Osteocyte (in vitro differentiated cells): ENCODE results near the gene GRHL3. TPM values are rescaled to one million over a fixed set of nuclear protein-coding genes. Genes with fewer than 3 reads are reported as not detected.
A peak's percentile ranks its signal among the peaks of the same experiment; 100 is the strongest.

ENCODE experiments used
- DNase-seq: peaks from one replicate; pipeline ENCODE4 v3.0.0; 2021; ENCODE audit warnings: mixed read lengths; ENCODE audit not compliant: unreplicated experiment; ENCODE audit errors: extremely low spot score
- H3K27ac Mint-ChIP-seq: one replicate; pipeline ENCODE4 v1.8.0; 2021; ENCODE audit warnings: mild to moderate bottlenecking, mixed read lengths; ENCODE audit not compliant: unreplicated experiment
- H3K27me3 Mint-ChIP-seq: one replicate; pipeline ENCODE4 v1.8.0; 2021; ENCODE audit warnings: mixed read lengths; ENCODE audit not compliant: unreplicated experiment
- H3K36me3 Mint-ChIP-seq: one replicate; pipeline ENCODE4 v1.8.0; 2021; ENCODE audit warnings: mixed read lengths; ENCODE audit not compliant: unreplicated experiment
- H3K4me1 Mint-ChIP-seq: one replicate; pipeline ENCODE4 v1.8.0; 2021; ENCODE audit warnings: mixed read lengths; ENCODE audit not compliant: unreplicated experiment
- H3K4me3 Mint-ChIP-seq: one replicate; pipeline ENCODE4 v1.8.0; 2021; ENCODE audit warnings: mild to moderate bottlenecking, moderate library complexity, mixed read lengths; ENCODE audit not compliant: unreplicated experiment
- H3K9me3 Mint-ChIP-seq: one replicate; pipeline ENCODE4 v1.8.0; 2021; ENCODE audit warnings: mixed read lengths; ENCODE audit not compliant: unreplicated experiment
- CTCF ChIP-seq: fragments of 200-600 bp; sonication (generic); IDR thresholded peaks from 2 replicates; pipeline ENCODE4 v1.5.0; 2021; ENCODE audit warnings: antibody characterized with exemption, mild to moderate bottlenecking, moderate library complexity
- total RNA-seq: library from RNA; stranded (reverse); gene quantifications from 2 replicates; pipeline ENCODE4 v1.2.1, GENCODE V29; 2021

The GRHL3 gene
- total RNA-seq, 1 donor from 2014 or later, result not detected

GRCh38 chr1:24301785-24302175 is 17.4 kb upstream of the GRHL3 start:
- no peak for TF ChIP-seq CTCF
- no peak overlapping the region for H3K4me3 Mint-ChIP-seq
- H3K4me1 Mint-ChIP-seq, result peaks cover 4% of the 10 kb centered on the region
- H3K9me3 Mint-ChIP-seq, result no peaks in the 10 kb centered on the region
- no peaks in the 10 kb centered on the region for H3K36me3 Mint-ChIP-seq
- H3K27ac Mint-ChIP-seq, result no peak overlapping the region
- H3K27me3 Mint-ChIP-seq, result peaks cover 18% of the 10 kb centered on the region
- no peak for DNase-seq

- peaks cover 1% of the 10 kb centered on the region for H3K4me1 Mint-ChIP-seq
- no peak overlapping the region for H3K27ac Mint-ChIP-seq
- peaks cover 18% of the 10 kb centered on the region for H3K27me3 Mint-ChIP-seq
- H3K36me3 Mint-ChIP-seq, result no peaks in the 10 kb centered on the region
- H3K4me3 Mint-ChIP-seq, result no peak overlapping the region
- TF ChIP-seq CTCF, result no peak
- no peak for DNase-seq
- no peaks in the 10 kb centered on the region for H3K9me3 Mint-ChIP-seq
Observed at GRCh38 chr1:24302209-24302611, 16.9 kb upstream of the GRHL3 start.

- Mint-ChIP-seq H3K27me3 (peaks cover 11% of the 10 kb centered on the region), H3K9me3 (no peaks in the 10 kb centered on the region), H3K36me3 (no peaks in the 10 kb centered on the region), H3K4me3 (no peak overlapping the region), H3K27ac (no peak overlapping the region), H3K4me1 (peaks cover 9% of the 10 kb centered on the region)
- DNase-seq, result no peak
- TF ChIP-seq CTCF, result no peak
Observed at GRCh38 chr1:24303600-24303999, 15.6 kb upstream of the GRHL3 start.

- H3K27ac Mint-ChIP-seq, result no peak overlapping the region
- H3K4me1 Mint-ChIP-seq, result peaks cover 12% of the 10 kb centered on the region
- no peak overlapping the region for H3K4me3 Mint-ChIP-seq
- DNase-seq, result no peak
- H3K27me3 Mint-ChIP-seq, result peaks cover 7% of the 10 kb centered on the region
- no peaks in the 10 kb centered on the region for H3K9me3 Mint-ChIP-seq
- H3K36me3 Mint-ChIP-seq, result no peaks in the 10 kb centered on the region
- no peak for TF ChIP-seq CTCF
Observed at GRCh38 chr1:24304763-24305162, 14.4 kb upstream of the GRHL3 start.

GRCh38 chr1:24308365-24309015 is 10.7 kb upstream of the GRHL3 start:
- Mint-ChIP-seq H3K9me3 (no peaks in the 10 kb centered on the region), H3K4me3 (no peak overlapping the region), H3K4me1 (peaks cover 12% of the 10 kb centered on the region), H3K27ac (no peak overlapping the region), H3K36me3 (no peaks in the 10 kb centered on the region), H3K27me3 (peaks cover 2% of the 10 kb centered on the region)
- no peak for DNase-seq
- peak; percentile 46 for TF ChIP-seq CTCF
